Esophagus squamous epithelium (tissue), 4 donors: ENCODE results near the gene CPXM2.

Experiments
- CTCF ChIP-seq, 6 experiments: fragments of 450-650 bp in 4 of 6; fragments of 200-600 bp in 2 of 6; sonication (generic) in 2 of 6; IDR thresholded peaks; one replicate each; pipeline ENCODE4 v1.5.1; 2016 to 2019; ENCODE audit warnings: antibody characterized with exemption in 6 of 6, mild to moderate bottlenecking in 4 of 6, moderate library complexity in 4 of 6
- POLR2A ChIP-seq, 4 donors: fragments of 450-650 bp; IDR thresholded peaks; one replicate each; pipeline ENCODE4 v1.6.1; 2017; ENCODE audit warnings: antibody characterized with exemption in 4 of 4, mild to moderate bottlenecking in 4 of 4, moderate library complexity in 3 of 4

GRCh38 chr10:123888256-123888655, 3.4 kb downstream of the CPXM2 start:
- TF ChIP-seq CTCF (IDR thresholded peaks at IDR 0.05) (no peak), POLR2A (IDR thresholded peaks at IDR 0.05) (no peak)
